GM18498 (cell line): ENCODE measurements around the gene FAM13A.

Experiments used
- ATAC-seq: cut with Tn5 transposase; IDR thresholded peaks from one replicate; pipeline ENCODE4 v1.9.1; 2021; ENCODE audit warnings: mild to moderate bottlenecking, moderate library complexity; ENCODE audit not compliant: unreplicated experiment

FAM13A gene

GRCh38 chr4:88818631-88819470, 238.1 kb downstream of the FAM13A start:
- ATAC-seq = peak; percentile 30

DNA sequence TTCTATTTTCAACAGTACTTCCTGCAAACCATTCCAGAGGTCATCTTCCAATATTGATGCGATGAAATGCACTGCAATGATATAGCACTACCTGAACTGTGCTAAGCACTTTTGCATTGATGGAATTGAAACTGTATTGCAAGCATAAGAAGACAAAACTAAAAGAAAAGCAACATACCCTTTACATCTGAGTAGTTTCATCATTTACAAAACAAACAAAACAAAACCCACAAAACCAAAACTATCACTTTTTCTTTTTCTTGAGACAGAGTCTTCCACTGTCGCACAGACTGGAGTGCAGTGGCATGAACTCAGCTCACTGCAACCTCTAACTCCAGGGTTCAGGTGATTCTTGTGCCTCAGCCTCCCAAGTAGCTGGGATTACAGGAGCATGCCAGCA, 239.2 kb downstream of the FAM13A start:
- ATAC-seq = no peak

DNA sequence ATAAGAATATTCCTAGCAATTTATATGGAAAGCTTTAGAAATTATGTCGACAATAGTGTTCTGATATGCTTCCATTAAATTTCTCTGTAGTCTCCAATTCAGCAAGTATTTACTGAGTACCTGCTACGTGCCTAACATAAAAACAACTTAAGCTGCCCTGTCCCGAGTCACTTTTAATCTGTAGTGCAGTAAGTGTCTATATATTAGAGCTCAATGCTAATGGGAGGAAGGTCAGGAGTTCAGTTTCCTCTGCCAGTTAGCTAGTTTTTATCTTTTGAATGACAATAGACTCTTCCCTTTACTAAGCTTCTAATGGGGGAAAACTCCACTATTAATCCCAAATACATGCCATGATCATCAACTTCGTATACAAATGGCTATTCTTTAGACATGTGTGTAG, 240.6 kb downstream of the FAM13A start:
- no peak for ATAC-seq

GRCh38 chr4:88814043-88814617, 242.9 kb downstream of the FAM13A start:
- no peak for ATAC-seq

- ATAC-seq = no peak
These were observed 244.0 kb downstream of the FAM13A start for GRCh38 chr4:88813013-88813412.

- no peak for ATAC-seq
These were observed 244.6 kb downstream of the FAM13A start for GRCh38 chr4:88812420-88812819.

DNA sequence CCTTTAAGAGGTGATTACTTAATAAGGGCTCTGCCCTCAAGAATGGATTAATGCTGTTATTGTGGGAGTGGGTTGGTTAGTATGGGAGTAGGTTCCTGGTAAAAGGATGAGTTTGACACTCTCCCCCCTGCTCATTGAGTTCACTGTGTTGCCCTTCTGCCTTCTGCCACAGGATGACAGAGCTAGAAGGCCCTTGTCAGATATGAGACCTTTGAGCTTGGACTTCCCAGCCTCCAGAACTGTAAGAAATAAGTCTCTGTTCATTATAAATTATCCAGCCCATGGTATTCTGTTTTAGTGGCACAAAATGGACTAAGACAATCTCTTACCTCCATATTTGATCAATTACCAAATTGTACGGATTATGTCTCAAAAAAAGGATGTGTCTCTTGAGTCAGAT, 245.1 kb downstream of the FAM13A start:
- ATAC-seq = no peak

DNA sequence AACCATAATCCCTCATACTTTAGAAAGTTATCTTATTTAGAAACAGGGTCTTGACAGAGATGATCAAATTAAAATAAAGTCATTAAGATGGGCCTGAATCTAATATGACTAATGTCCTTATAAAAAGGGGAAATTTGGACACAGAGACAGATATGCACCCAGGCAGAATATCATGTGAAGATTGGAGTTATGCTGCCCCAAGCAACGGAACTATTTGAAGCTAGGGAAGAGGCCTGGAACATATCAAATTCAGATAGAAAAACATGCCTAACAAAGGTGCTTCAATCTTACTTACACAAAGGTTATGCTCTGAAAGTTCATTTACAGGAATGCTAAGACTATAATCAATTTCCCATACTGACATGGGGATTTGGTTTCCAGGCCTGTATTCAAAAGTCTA, 246.7 kb downstream of the FAM13A start:
- no peak for ATAC-seq

GRCh38 chr4:88809576-88810219, 247.3 kb downstream of the FAM13A start:
- ATAC-seq = no peak

GRCh38 chr4:88809101-88809500, 247.9 kb downstream of the FAM13A start:
- no peak for ATAC-seq

DNA sequence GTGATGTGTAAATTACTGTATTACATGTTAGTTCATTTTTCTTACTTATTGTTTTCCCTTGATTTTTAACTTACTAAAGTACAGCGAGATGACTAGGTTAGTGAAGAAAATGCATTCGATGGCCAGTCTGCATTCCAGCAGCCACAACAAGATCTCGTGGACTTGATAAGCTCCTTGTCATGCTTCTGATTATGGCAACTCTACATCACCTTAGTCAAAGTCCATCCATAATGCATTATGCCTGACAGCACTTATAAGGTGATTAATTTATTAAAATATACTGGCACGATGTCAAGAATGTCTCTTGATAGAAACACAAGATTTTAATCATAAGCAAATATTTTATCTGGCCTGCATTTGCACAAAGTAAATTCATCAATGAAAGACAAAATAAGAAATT, 249.5 kb downstream of the FAM13A start:
- no peak for ATAC-seq

- no peak for ATAC-seq
These were observed 252.8 kb downstream of the FAM13A start for GRCh38 chr4:88804234-88804633.

GRCh38 chr4:88803600-88804096, 253.3 kb downstream of the FAM13A start:
- ATAC-seq = peak; percentile 67

- no peak for ATAC-seq
These were observed 254.2 kb downstream of the FAM13A start for GRCh38 chr4:88802585-88803286.

DNA sequence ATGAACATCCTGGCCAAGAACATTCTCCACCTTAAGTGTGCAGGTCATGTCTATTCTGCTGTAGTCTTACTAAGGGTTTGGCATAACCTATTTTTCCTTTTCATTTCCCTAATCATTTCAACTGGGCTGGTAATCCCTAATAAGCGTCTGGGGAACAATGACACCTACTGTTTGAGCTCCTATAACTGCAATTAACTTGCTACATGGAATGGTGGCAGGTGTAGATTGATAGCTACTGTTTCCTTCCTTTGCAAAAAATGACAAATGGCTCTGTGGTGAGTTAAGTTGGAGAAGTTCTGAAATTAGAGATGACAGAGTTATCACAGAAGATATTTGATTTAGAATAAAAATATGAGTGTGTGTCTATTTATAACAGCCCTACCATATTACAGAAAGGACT, 254.8 kb downstream of the FAM13A start:
- no peak for ATAC-seq

DNA sequence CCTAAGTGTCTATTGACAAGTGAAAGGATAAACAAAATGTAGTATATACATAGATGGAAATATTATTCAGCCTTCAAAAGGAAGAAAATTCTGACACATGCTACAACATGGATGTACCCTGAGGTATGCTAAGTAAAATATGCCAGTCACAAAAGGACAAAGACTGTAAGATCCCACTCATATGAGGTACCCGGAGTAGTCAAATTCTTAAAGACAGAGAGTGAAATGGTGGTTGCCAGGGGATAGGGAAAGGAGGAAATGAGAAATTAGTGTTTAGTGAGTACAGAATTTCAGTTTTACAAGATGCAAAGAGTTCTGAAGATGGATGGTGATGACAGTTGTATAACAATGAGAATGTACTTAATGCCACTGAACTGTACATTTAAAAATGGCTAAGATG, 257.1 kb downstream of the FAM13A start:
- peak; percentile 52 for ATAC-seq

DNA sequence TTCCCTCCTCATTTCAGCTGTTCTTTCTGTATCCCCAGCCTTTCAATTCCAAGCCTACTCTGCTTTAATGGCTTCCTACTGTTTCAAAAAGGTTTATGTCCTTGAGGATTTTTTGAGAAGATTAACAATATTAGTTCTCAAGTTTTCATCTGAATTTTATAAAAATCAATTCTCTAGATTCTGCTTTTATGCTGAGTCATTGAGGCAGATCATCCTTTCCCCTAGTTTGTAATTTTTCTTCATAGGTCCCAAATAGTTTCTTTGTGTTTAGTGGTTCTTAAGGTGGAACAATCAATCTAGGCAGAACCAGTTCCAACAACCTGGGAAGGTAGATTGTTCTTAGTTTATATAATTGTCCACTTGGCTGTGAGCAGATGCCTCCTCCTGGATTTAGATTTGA, 259.3 kb downstream of the FAM13A start:
- ATAC-seq = no peak

GRCh38 chr4:88796545-88796944, 260.4 kb downstream of the FAM13A start:
- no peak for ATAC-seq

- no peak for ATAC-seq
These were observed 262.0 kb downstream of the FAM13A start for GRCh38 chr4:88794952-88795351.

GRCh38 chr4:88794087-88794690, 262.8 kb downstream of the FAM13A start:
- ATAC-seq = no peak

DNA sequence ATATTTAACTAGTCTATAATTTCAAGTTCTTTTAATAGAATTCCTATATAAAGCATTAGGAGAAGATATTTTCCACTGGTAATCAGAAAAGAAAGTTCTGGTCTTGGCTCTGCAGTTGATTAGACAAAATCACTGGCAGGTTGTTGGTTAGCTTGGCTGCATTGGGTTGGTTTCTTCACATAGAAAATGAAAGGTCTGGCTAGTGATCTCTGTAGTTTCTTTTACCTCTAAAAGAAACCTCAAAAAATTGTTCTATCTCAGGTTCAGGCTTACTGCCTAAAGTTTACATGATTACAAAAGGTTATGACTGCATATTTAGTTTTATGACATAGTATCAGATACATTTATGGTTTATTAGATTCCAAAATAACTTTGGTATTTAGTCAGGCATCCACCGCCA, 263.5 kb downstream of the FAM13A start:
- peak; percentile 67 for ATAC-seq
